ENCODE results near the gene IFI6.

Gene IFI6

DNA sequence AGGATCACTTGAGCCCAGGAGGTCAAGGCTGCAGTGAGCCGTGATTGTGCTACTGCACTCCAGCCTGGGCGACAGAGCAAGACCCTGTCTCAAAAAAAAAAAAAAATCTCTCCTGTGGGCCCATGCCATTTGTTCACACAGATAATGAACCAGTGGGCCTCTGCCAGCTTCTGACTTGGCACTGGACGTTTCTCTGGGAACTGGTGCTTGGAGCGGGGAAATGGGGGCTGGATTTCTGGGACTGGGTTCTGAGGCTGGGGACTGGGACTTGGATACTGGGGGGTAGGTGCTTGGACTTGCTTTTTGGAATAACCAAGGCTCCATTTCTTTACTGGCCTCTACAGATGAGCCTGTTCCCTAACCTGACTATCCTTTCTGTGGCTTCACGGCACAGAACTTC lies 9.7 kb downstream of the IFI6 start:
- Histone ChIP-seq H2AFZ (ENCODE audit: insufficient read depth, low read length, poor library complexity) (no peak overlapping the region), H3K27ac (ENCODE audit: low read depth, low read length) (no peak overlapping the region), H2BK5ac (ENCODE audit: low read depth, low read length, poor library complexity) (no peak overlapping the region), H3K27me3 (ENCODE audit: insufficient read depth, low read length) (no peaks in the 10 kb centered on the region), H3K36me3 (ENCODE audit: control insufficient read depth in 1 of 2, insufficient read depth in 2 of 2, low read length in 2 of 2) (no peaks in the 10 kb centered on the region), H3K18ac (ENCODE audit: low read length) (no peak overlapping the region), H3K79me2 (ENCODE audit: control insufficient read depth, insufficient read depth, low read length, poor library complexity) (peaks cover 2% of the 10 kb centered on the region), H3K4me1 (ENCODE audit: control insufficient read depth in 1 of 2, insufficient read depth in 2 of 2, low read length in 2 of 2) (peaks cover 9 to 15% of the 10 kb centered on the region in 2 experiments), H2BK120ac (ENCODE audit: insufficient read depth, low read length, poor library complexity) (no peak overlapping the region), H2AK5ac (ENCODE audit: low read length) (no peak overlapping the region), H3K4ac (ENCODE audit: low read depth, low read length) (no peak overlapping the region), H3K9ac (ENCODE audit: low read length) (no peak overlapping the region), H4K8ac (ENCODE audit: low read depth, low read length) (no peak overlapping the region), H2BK12ac (ENCODE audit: low read length) (no peak overlapping the region), H4K91ac (ENCODE audit: low read depth, low read length) (peak overlapping the region; percentile 8), H3K14ac (ENCODE audit: low read length) (peak overlapping the region; percentile 3), H3K4me2 (ENCODE audit: low read length) (no peak overlapping the region), H4K12ac (ENCODE audit: low read depth, low read length) (no peak overlapping the region), H3K79me1 (ENCODE audit: low read length) (peaks cover 6% of the 10 kb centered on the region), H3K4me3 (ENCODE audit: low read depth, low read length) (no peak overlapping the region), H3K9me3 (ENCODE audit: insufficient read depth, low read depth, low read length) (no peaks in the 10 kb centered on the region), H3K23ac (ENCODE audit: low read length) (no peak overlapping the region)
- WGBS (ENCODE audit: extremely low coverage, insufficient coverage, insufficient read length), result no CpG with 5 or more reads among the region's 5 CpGs
- DNase-seq, result no peak

DNA sequence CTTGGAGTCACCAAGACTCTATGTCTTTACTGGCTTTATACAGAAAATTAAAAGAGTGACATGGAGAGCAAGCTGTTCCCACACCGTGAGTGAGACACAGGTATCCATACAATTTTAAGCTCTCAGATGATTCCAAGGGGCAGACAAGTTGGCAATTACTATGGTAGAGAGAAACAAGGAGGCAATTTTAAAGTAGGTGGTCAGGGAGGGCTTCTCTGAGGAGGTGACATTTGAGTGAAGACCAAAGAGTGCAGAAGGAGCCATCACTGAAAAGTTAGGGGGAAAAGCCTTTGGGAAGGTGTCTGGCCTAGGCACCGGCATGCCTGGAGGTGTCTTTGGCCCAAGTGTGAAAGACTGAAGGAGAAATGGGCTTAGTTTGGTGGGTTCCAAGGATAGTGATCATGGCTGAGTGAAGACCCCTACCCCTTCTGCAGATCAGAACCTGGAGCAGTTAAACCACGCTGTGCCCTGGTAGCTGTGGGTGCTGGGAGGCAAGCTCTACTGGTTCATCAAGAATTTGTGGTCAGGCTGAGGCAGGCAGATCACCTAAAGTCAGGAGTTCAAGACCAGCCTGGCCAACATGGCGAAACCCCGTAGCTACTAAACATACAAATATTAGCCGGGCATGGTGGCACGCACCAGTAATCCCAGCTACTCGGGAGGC lies 10.4 kb downstream of the IFI6 start:
- no CpG with 5 or more reads among the region's 8 CpGs for WGBS (ENCODE audit: extremely low coverage, insufficient coverage, insufficient read length)
- no peak for DNase-seq

DNA sequence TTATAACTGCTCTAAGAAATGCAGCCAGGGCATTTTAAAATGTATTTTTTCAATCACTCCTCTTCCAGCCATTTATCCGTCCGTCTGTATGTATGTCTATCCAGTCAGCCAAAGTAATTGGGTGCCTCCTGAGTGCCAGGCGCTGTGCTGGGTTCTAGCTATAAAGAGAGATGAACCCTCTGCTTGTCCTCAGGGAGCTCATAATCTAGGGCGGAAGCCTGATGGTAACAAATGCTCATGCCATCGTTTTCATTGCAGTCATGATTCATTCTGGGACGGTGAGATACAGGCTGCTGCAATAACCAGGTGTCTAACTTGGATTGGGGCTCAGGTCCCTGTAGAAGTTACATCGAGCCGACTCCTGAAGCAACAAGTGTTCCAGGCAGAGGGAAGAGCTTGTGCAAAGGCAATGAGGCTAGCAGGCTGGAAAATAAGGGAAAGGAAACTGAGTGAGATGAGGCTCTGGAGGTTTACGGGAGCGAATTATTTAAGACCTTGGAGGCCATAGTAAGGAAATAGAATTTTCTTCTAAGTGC lies 11.6 kb downstream of the IFI6 start:
- Histone ChIP-seq H3K36me3 (ENCODE audit: control insufficient read depth in 1 of 2, insufficient read depth in 2 of 2, low read length in 2 of 2) (no peaks in the 10 kb centered on the region), H2BK5ac (ENCODE audit: low read depth, low read length, poor library complexity) (no peak overlapping the region), H3K27ac (ENCODE audit: low read depth, low read length) (no peak overlapping the region), H2AK5ac (ENCODE audit: low read length) (peak overlapping the region; percentile 77), H3K23ac (ENCODE audit: low read length) (no peak overlapping the region), H2AFZ (ENCODE audit: insufficient read depth, low read length, poor library complexity) (peak overlapping the region; percentile 62), H4K8ac (ENCODE audit: low read depth, low read length) (peak overlapping the region; percentile 10), H3K9ac (ENCODE audit: low read length) (no peak overlapping the region), H3K9me3 (ENCODE audit: insufficient read depth, low read depth, low read length) (no peaks in the 10 kb centered on the region), H3K4me3 (ENCODE audit: low read depth, low read length) (no peak overlapping the region), H3K18ac (ENCODE audit: low read length) (peak overlapping the region; percentile 21), H3K4me2 (ENCODE audit: low read length) (peak overlapping the region; percentile 69), H4K91ac (ENCODE audit: low read depth, low read length) (peak overlapping the region; percentile 33), H3K14ac (ENCODE audit: low read length) (no peak overlapping the region), H2BK120ac (ENCODE audit: insufficient read depth, low read length, poor library complexity) (no peak overlapping the region), H4K12ac (ENCODE audit: low read depth, low read length) (peak overlapping the region; percentile 32), H3K4ac (ENCODE audit: low read depth, low read length) (no peak overlapping the region), H3K79me2 (ENCODE audit: control insufficient read depth, insufficient read depth, low read length, poor library complexity) (peaks cover 2% of the 10 kb centered on the region), H3K79me1 (ENCODE audit: low read length) (peaks cover 6% of the 10 kb centered on the region), H3K4me1 (ENCODE audit: control insufficient read depth in 1 of 2, insufficient read depth in 2 of 2, low read length in 2 of 2) (peaks cover 9 to 15% of the 10 kb centered on the region in 2 experiments), H2BK12ac (ENCODE audit: low read length) (no peak overlapping the region), H3K27me3 (ENCODE audit: insufficient read depth, low read length) (no peaks in the 10 kb centered on the region)
- no peak for DNase-seq
- no CpG with 5 or more reads among the region's 10 CpGs for WGBS (ENCODE audit: extremely low coverage, insufficient coverage, insufficient read length)

More for the DNA sequence above, 10.4 kb downstream of the IFI6 start:
- no peak overlapping the region for H4K12ac ChIP-seq (ENCODE audit: low read depth, low read length)
- H3K4me1 ChIP-seq (ENCODE audit: control insufficient read depth in 1 of 2, insufficient read depth in 2 of 2, low read length in 2 of 2), result peaks cover 9 to 15% of the 10 kb centered on the region in 2 experiments
- no peaks in the 10 kb centered on the region for H3K27me3 ChIP-seq (ENCODE audit: insufficient read depth, low read length)
- H2AK5ac ChIP-seq (ENCODE audit: low read length), result no peak overlapping the region
- no peak overlapping the region for H3K9ac ChIP-seq (ENCODE audit: low read length)
- no peak overlapping the region for H3K18ac ChIP-seq (ENCODE audit: low read length)
- no peak overlapping the region for H2BK5ac ChIP-seq (ENCODE audit: low read depth, low read length, poor library complexity)
- no peak overlapping the region for H3K4ac ChIP-seq (ENCODE audit: low read depth, low read length)
- H3K79me2 ChIP-seq (ENCODE audit: control insufficient read depth, insufficient read depth, low read length, poor library complexity), result peaks cover 2% of the 10 kb centered on the region
- no peak overlapping the region for H2BK12ac ChIP-seq (ENCODE audit: low read length)
- H4K8ac ChIP-seq (ENCODE audit: low read depth, low read length), result no peak overlapping the region
- no peak overlapping the region for H2BK120ac ChIP-seq (ENCODE audit: insufficient read depth, low read length, poor library complexity)
- H3K27ac ChIP-seq (ENCODE audit: low read depth, low read length), result no peak overlapping the region
- H3K23ac ChIP-seq (ENCODE audit: low read length), result no peak overlapping the region
- no peaks in the 10 kb centered on the region for H3K36me3 ChIP-seq (ENCODE audit: control insufficient read depth in 1 of 2, insufficient read depth in 2 of 2, low read length in 2 of 2)
- H3K14ac ChIP-seq (ENCODE audit: low read length), result no peak overlapping the region
- no peak overlapping the region for H2AFZ ChIP-seq (ENCODE audit: insufficient read depth, low read length, poor library complexity)
- no peak overlapping the region for H3K4me3 ChIP-seq (ENCODE audit: low read depth, low read length)
- H4K91ac ChIP-seq (ENCODE audit: low read depth, low read length), result no peak overlapping the region
- H3K79me1 ChIP-seq (ENCODE audit: low read length), result peaks cover 6% of the 10 kb centered on the region
- H3K9me3 ChIP-seq (ENCODE audit: insufficient read depth, low read depth, low read length), result no peaks in the 10 kb centered on the region
- no peak overlapping the region for H3K4me2 ChIP-seq (ENCODE audit: low read length)

DNA sequence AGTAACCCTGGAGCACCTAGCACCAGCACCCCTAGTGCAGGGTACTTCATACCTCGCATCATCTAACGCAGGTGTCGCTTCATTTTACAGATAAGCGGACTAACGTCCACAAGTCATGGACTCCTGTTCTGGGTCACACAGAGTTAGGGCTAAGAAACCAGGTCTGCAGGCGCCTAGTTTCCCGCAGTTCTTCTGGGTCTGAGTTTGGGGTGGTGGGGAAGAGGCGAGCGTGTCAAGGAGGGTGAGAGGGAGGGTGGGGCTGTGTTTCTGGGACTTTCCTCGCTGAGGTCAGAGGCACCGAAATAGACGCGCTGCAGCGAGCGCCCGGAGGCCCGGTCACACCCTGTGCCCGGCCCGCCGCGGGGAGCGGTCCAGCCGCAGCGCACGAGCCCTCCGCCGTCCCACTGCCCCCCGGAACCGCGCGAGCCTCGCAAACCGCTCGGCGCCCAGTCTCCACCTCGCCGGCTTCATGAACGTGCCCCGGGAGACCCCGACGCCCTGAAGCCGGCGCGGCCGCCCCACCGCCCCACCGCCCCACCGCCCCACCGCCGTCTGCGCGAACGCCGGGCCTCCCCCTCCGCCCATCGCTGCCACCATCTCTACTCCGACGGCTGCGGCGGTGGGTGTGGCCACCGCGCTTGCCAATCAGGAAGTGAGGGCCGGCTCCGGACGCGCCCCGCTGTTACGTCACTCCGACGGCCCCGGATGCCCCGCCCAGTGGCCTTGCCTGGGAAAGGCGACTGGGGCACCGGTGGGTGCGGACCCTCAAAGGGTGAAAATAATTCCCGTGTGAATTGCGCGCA lies 12.3 kb downstream of the IFI6 start:
- Histone ChIP-seq H3K18ac (ENCODE audit: low read length) (peak overlapping the region; percentile 38), H3K4me2 (ENCODE audit: low read length) (peak overlapping the region; percentile 69), H2AK5ac (ENCODE audit: low read length) (no peak overlapping the region), H3K4me1 (ENCODE audit: control insufficient read depth in 1 of 2, insufficient read depth in 2 of 2, low read length in 2 of 2) (peaks cover 9 to 18% of the 10 kb centered on the region in 2 experiments), H3K27ac (ENCODE audit: low read depth, low read length) (no peak overlapping the region), H4K12ac (ENCODE audit: low read depth, low read length) (no peak overlapping the region), H3K79me2 (ENCODE audit: control insufficient read depth, insufficient read depth, low read length, poor library complexity) (peaks cover 2% of the 10 kb centered on the region), H2BK120ac (ENCODE audit: insufficient read depth, low read length, poor library complexity) (no peak overlapping the region), H2BK5ac (ENCODE audit: low read depth, low read length, poor library complexity) (no peak overlapping the region), H3K14ac (ENCODE audit: low read length) (peak overlapping the region; percentile 47), H3K4ac (ENCODE audit: low read depth, low read length) (peak overlapping the region; percentile 34), H3K9me3 (ENCODE audit: insufficient read depth, low read depth, low read length) (peaks cover 3% of the 10 kb centered on the region), H3K27me3 (ENCODE audit: insufficient read depth, low read length) (no peaks in the 10 kb centered on the region), H2AFZ (ENCODE audit: insufficient read depth, low read length, poor library complexity) (peak overlapping the region; percentile 63), H3K4me3 (ENCODE audit: low read depth, low read length) (peak overlapping the region; percentile 75), H4K91ac (ENCODE audit: low read depth, low read length) (no peak overlapping the region), H3K36me3 (ENCODE audit: control insufficient read depth in 1 of 2, insufficient read depth in 2 of 2, low read length in 2 of 2) (no peaks in the 10 kb centered on the region), H3K23ac (ENCODE audit: low read length) (no peak overlapping the region), H3K9ac (ENCODE audit: low read length) (no peak overlapping the region), H2BK12ac (ENCODE audit: low read length) (no peak overlapping the region), H4K8ac (ENCODE audit: low read depth, low read length) (peak overlapping the region; percentile 78), H3K79me1 (ENCODE audit: low read length) (peaks cover 6% of the 10 kb centered on the region)
- peak; percentile 84 to 85 for DNase-seq
- WGBS (ENCODE audit: extremely low coverage, insufficient coverage, insufficient read length), result no CpG with 5 or more reads among the region's 78 CpGs
